IMR-90 (cell line): ENCODE data around the gene ITGB1. TPM values are rescaled to one million over a fixed set of nuclear protein-coding genes. Genes with fewer than 3 reads are reported as not detected.

ENCODE experiments used
- ATAC-seq: fragments of 200-7000 bp; cut with Tn5 transposase; 2 replicates; pipeline ENCODE4 v1.9.1; 2020; ENCODE audit warnings: low read depth, mild to moderate bottlenecking, moderate library complexity
- BruUV-seq: library from RNA; stranded (reverse); fragments of 400-500 nt; replicated peaks from 2 replicates; lab custom pipeline; 2021; lab: Mats Ljungman, UMichigan
- CTCF ChIA-PET: fragments of 300-600 bp; formaldehyde crosslinking; extraction: SDS; loops from one replicate; lab custom pipeline; 2021; ENCODE audit warnings: antibody characterized with exemption; lab: Yijun Ruan, JAX
- POLR2A ChIA-PET: fragments of 300-600 bp; sonication (Branson Sonifier 250); formaldehyde crosslinking; loops from one replicate; lab custom pipeline; 2022; ENCODE audit warnings: antibody characterized with exemption; ENCODE audit not compliant: unreplicated experiment; lab: Charles Lee
- DNase-seq: peaks from one replicate; pipeline ENCODE4 v3.0.0; 2013
- H2AFZ ChIP-seq: replicated peaks from 2 replicates; pipeline ENCODE3; 2013; ENCODE audit warnings: low read length, mild to moderate bottlenecking; ENCODE audit not compliant: poor library complexity
- H2AK5ac ChIP-seq: 2 replicates; pipeline ENCODE4 v1.6.1; 2013; ENCODE audit warnings: low read depth, low read length, inconsistent platforms
- H2AK9ac ChIP-seq: replicated peaks from 2 replicates; pipeline ENCODE3; 2013; ENCODE audit warnings: mild to moderate bottlenecking, low read depth, low read length, moderate library complexity; ENCODE audit not compliant: poor library complexity
- H2BK120ac ChIP-seq: 2 replicates; pipeline ENCODE4 v1.6.1; 2013; ENCODE audit warnings: low read depth, low read length, inconsistent platforms
- H2BK15ac ChIP-seq: 3 replicates; pipeline ENCODE4 v1.6.1; 2013; ENCODE audit warnings: low read depth, low read length, inconsistent platforms
- H2BK20ac ChIP-seq: 2 replicates; pipeline ENCODE4 v1.6.1; 2013; ENCODE audit warnings: low read depth, mild to moderate bottlenecking, inconsistent platforms, low read length, moderate library complexity
- H2BK5ac ChIP-seq: 2 replicates; pipeline ENCODE4 v1.6.1; 2013; ENCODE audit warnings: mild to moderate bottlenecking, low read depth, low read length, inconsistent platforms; ENCODE audit not compliant: poor library complexity, severe bottlenecking
- H3K14ac ChIP-seq: replicated peaks from 2 replicates; pipeline ENCODE4 v1.6.1; 2013; ENCODE audit warnings: low read depth, low read length, inconsistent platforms
- H3K18ac ChIP-seq: 2 replicates; pipeline ENCODE4 v1.6.1; 2013; ENCODE audit warnings: low read depth, low read length, control low read depth
- H3K23ac ChIP-seq: 2 replicates; pipeline ENCODE4 v1.6.1; 2013; ENCODE audit warnings: low read depth, low read length, inconsistent platforms
- H3K27ac ChIP-seq: 2 replicates; pipeline ENCODE4 v1.5.1; 2013; ENCODE audit warnings: mild to moderate bottlenecking, control low read depth, low read length; ENCODE audit not compliant: insufficient read depth
- H3K27me3 ChIP-seq: 2 replicates; pipeline ENCODE4 v1.6.1; 2013; ENCODE audit warnings: low read length; ENCODE audit not compliant: control insufficient read depth, insufficient read depth
- H3K36me3 ChIP-seq: 2 replicates; pipeline ENCODE4 v1.6.1; 2013; ENCODE audit warnings: low read length, mixed read lengths; ENCODE audit not compliant: control insufficient read depth, insufficient read depth
- H3K4ac ChIP-seq: 2 replicates; pipeline ENCODE4 v1.6.1; 2013; ENCODE audit warnings: low read depth, low read length, inconsistent platforms
- H3K4me1 ChIP-seq: 2 replicates; pipeline ENCODE4 v1.6.1; 2013; ENCODE audit warnings: low read length, mixed read lengths; ENCODE audit not compliant: control insufficient read depth, insufficient read depth
- H3K4me2 ChIP-seq: 2 replicates; pipeline ENCODE4 v1.6.1; 2013; ENCODE audit warnings: low read depth, mild to moderate bottlenecking, control low read depth, low read length, moderate library complexity
- H3K4me3 ChIP-seq: 2 replicates; pipeline ENCODE4 v1.5.1; 2013; ENCODE audit warnings: low read depth, mild to moderate bottlenecking, control low read depth, low read length, moderate library complexity; ENCODE audit not compliant: insufficient read depth
- H3K56ac ChIP-seq: 2 replicates; pipeline ENCODE4 v1.6.1; 2013; ENCODE audit warnings: low read length, inconsistent platforms; ENCODE audit not compliant: insufficient read depth; ENCODE audit errors: extremely low read depth
- H3K79me1 ChIP-seq, 2 experiments: 2 replicates each; pipeline ENCODE4 v1.6.1; 2013; ENCODE audit warnings: low read length in 2 of 2, inconsistent platforms in 1 of 2, low read depth in 1 of 2
- H3K9ac ChIP-seq: 2 replicates; pipeline ENCODE4 v1.6.1; 2013; ENCODE audit warnings: low read depth, low read length, control low read depth
- H3K9me1 ChIP-seq: 2 replicates; pipeline ENCODE4 v1.6.1; 2013; ENCODE audit warnings: low read length, inconsistent platforms; ENCODE audit not compliant: insufficient read depth
- H3K9me3 ChIP-seq: 2 replicates; pipeline ENCODE4 v1.6.1; 2013; ENCODE audit warnings: low read length; ENCODE audit not compliant: control insufficient read depth, insufficient read depth
- H4K20me1 ChIP-seq: 2 replicates; pipeline ENCODE4 v1.6.1; 2013; ENCODE audit warnings: low read length, inconsistent platforms; ENCODE audit not compliant: insufficient read depth
- H4K5ac ChIP-seq: 2 replicates; pipeline ENCODE4 v1.6.1; 2013; ENCODE audit warnings: mild to moderate bottlenecking, low read depth, low read length, control low read depth
- H4K8ac ChIP-seq, 2 experiments: 2 replicates each; pipeline ENCODE4 v1.6.1; 2013; ENCODE audit warnings: low read depth in 2 of 2, low read length in 2 of 2, control low read depth in 1 of 2, inconsistent platforms in 1 of 2
- H4K91ac ChIP-seq: 2 replicates; pipeline ENCODE4 v1.6.1; 2013; ENCODE audit warnings: low read depth, low read length, inconsistent platforms; ENCODE audit not compliant: insufficient read depth
- BHLHE40 ChIP-seq: fragments of 150-350 bp; IDR thresholded peaks from 2 replicates; pipeline ENCODE4 v1.6.1; 2016; ENCODE audit warnings: mild to moderate bottlenecking, low read depth, low read length
- CEBPB ChIP-seq: IDR thresholded peaks from 2 replicates; pipeline ENCODE4 v1.6.1; 2012; ENCODE audit warnings: low read depth, low read length, improper control_type of control experiment
- CTCF ChIP-seq: conservative IDR thresholded peaks from 2 replicates; pipeline ENCODE4 v1.5.1; 2012; ENCODE audit warnings: mild to moderate bottlenecking, low read depth, low read length, improper control_type of control experiment
- ELK1 ChIP-seq: fragments of 150-350 bp; IDR thresholded peaks from 2 replicates; pipeline ENCODE4 v1.6.1; 2016; ENCODE audit warnings: low read depth, mild to moderate bottlenecking, low read length, moderate library complexity, borderline replicate concordance
- MAFK ChIP-seq: IDR thresholded peaks from 2 replicates; pipeline ENCODE4 v1.6.1; 2012; ENCODE audit warnings: low read depth, low read length, improper control_type of control experiment
- MAZ ChIP-seq: IDR thresholded peaks from 2 replicates; pipeline ENCODE4 v1.6.1; 2012; ENCODE audit warnings: low read depth, mild to moderate bottlenecking, low read length, improper control_type of control experiment, moderate library complexity, borderline replicate concordance
- MXI1 ChIP-seq: IDR thresholded peaks from 2 replicates; pipeline ENCODE4 v1.6.1; 2012; ENCODE audit warnings: low read depth, mild to moderate bottlenecking, low read length, moderate library complexity, borderline replicate concordance
- RAD21 ChIP-seq: IDR thresholded peaks from 2 replicates; pipeline ENCODE4 v1.6.1; 2012; ENCODE audit warnings: low read length, improper control_type of control experiment
- RCOR1 ChIP-seq: IDR thresholded peaks from 2 replicates; pipeline ENCODE4 v1.6.1; 2012; ENCODE audit warnings: mild to moderate bottlenecking, low read length, improper control_type of control experiment; ENCODE audit not compliant: insufficient replicate concordance
- RFX5 ChIP-seq: IDR thresholded peaks from 2 replicates; pipeline ENCODE4 v1.8.0; 2012; ENCODE audit warnings: low read depth, mild to moderate bottlenecking, low read length, moderate library complexity
- WGBS, 2 experiments: methylation state at CpG; one replicate each; pipeline versions ENCODE4 v1.1.5 to v1.1.7; 2013; ENCODE audit warnings: missing lambda C conversion rate in 2 of 2; ENCODE audit not compliant: insufficient read length in 1 of 2; ENCODE audit errors: extremely low coverage in 2 of 2; 5-methylcytosine and 5-hydroxymethylcytosine counted together
- dilution Hi-C: fragments of 300-500 bp; cut with HindIII; formaldehyde crosslinking; loops from one replicate; pipeline ENCODE4 v1.14.3; 2018; ENCODE audit warnings: low sequenced_read_pairs; ENCODE audit not compliant: unreplicated experiment
- in situ Hi-C: fragments of 300-500 bp; cut with MboI; formaldehyde crosslinking; loops from 3 replicates; pipeline ENCODE4 v1.14.3; 2019; ENCODE audit warnings: low sequenced_read_pairs, inconsistent platforms, mixed read lengths
- intact Hi-C: fragments of 100-400 bp; cut with micrococcal nuclease; formaldehyde crosslinking; loops from 2 replicates; pipeline ENCODE4 v1.10.0; 2022
- polyA plus RNA-seq, 3 experiments: library from polyadenylated mRNA; depleted of rRNA; stranded (reverse); fragments of >200 nt; gene quantifications; 2 replicates each; pipeline ENCODE4 v1.2.3, GENCODE V29; 2012; ENCODE audit warnings: low replicate concordance in 1 of 3
- total RNA-seq: library from RNA; depleted of rRNA; stranded (reverse); fragments of >200 nt; gene quantifications from 2 replicates; pipeline ENCODE4 v1.2.3, GENCODE V29; 2012

ITGB1 gene
- total and polyA plus RNA-seq, 2 of the 4 experiments (the other 2 are of a cell fraction) = 1,331 to 2,066 TPM

DNA sequence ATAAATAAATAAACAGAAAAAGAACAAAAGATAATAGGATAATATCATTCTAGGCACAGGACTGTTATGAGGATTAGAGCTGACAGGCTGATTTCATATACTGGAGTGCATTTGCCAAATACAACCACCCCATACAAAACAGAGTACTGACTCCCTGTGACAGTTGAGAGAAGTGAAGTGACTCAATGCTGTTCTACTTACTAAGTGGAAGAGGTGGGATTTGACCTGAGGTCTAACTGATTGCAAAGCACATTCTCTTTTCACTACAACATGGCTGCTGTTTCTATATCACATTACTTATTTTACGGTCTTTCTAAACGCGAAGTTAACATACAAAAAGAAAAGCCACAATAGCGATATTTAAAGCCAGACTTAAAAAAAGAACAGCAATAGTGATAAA lies 51.4 kb downstream of the ITGB1 start:
- DNase-seq (no peak), ATAC-seq (no peak)
- Histone ChIP-seq H4K20me1 (peaks cover 25% of the 10 kb centered on the region; the same call in 1 of the 2 replicates), H2AK9ac (no peak overlapping the region), H2AK5ac (no peak overlapping the region), H3K9me3 (no peaks in the 10 kb centered on the region), H3K36me3 (peaks cover 50% of the 10 kb centered on the region), H2BK120ac (no peak overlapping the region), H3K9me1 (peaks cover 5% of the 10 kb centered on the region; the same call in 1 of the 2 replicates), H3K27me3 (no peaks in the 10 kb centered on the region), H2BK15ac (no peak overlapping the region), H3K4ac (no peak overlapping the region), H3K18ac (no peak overlapping the region), H3K4me1 (no peaks in the 10 kb centered on the region), H2BK20ac (no peak overlapping the region), H3K23ac (no peak overlapping the region), H4K8ac (no peak overlapping the region), H3K4me2 (no peak overlapping the region), H4K91ac (no peak overlapping the region), H2AFZ (no peak overlapping the region), H3K79me1 (peaks cover 38 to 51% of the 10 kb centered on the region in 2 experiments), H2BK5ac (no peak overlapping the region), H3K4me3 (no peak overlapping the region), H3K9ac (no peak overlapping the region), H3K27ac (no peak overlapping the region), H3K14ac (no peak overlapping the region), H3K56ac (no peak overlapping the region), H4K5ac (0 out of 2 replicates have a peak overlapping the region, but pooled peaks have one; percentile 47)
- intact Hi-C loops (no loop called here), in situ Hi-C loops (no loop called here), dilution Hi-C loops (no loop called here)
- TF ChIP-seq RAD21 (no peak), ELK1 (no peak), RCOR1 (no peak), CEBPB (no peak), BHLHE40 (no peak), MAFK (no peak), MXI1 (no peak), RFX5 (no peak), MAZ (no peak), CTCF (no peak)
- POLR2A ChIA-PET = no interaction called here
- no CpG with 5 or more reads among the region's 4 CpGs for WGBS, 2 experiments
- CTCF ChIA-PET = no interaction called here
- no TSS peak for BruUV-seq
